Neural cell (in vitro differentiated cells): ENCODE results near the gene GRM1. TPM values are rescaled to one million over a fixed set of nuclear protein-coding genes. Genes with fewer than 3 reads are reported as not detected.

Experiments
- H2AFZ ChIP-seq: fragments of 200-600, 300-800 bp; sonication (generic), shearing (Covaris generic); 2 replicates; pipeline ENCODE4 v1.6.0; 2014; ENCODE audit warnings: low read depth, mild to moderate bottlenecking, antibody characterized with exemption, low read length, moderate library complexity
- H3F3A ChIP-seq: fragments of 200-600 bp; shearing (Covaris generic); 2 replicates; pipeline ENCODE4 v1.6.1; 2016; ENCODE audit warnings: mild to moderate bottlenecking, moderate library complexity, mixed read lengths, antibody characterized with exemption, low read length; ENCODE audit not compliant: insufficient read depth, poor library complexity, severe bottlenecking
- H3K27ac ChIP-seq: fragments of 200-600, 300-800 bp; sonication (generic), shearing (Covaris generic); 2 replicates; pipeline ENCODE4 v1.5.1; 2014; ENCODE audit warnings: mild to moderate bottlenecking, low read length, moderate library complexity
- H3K27me3 ChIP-seq: fragments of 300-800, 200-600 bp; sonication (generic), shearing (Covaris generic); 2 replicates; pipeline ENCODE4 v1.6.0; 2014; ENCODE audit warnings: mild to moderate bottlenecking, low read depth, low read length, moderate library complexity; ENCODE audit not compliant: insufficient read depth
- H3K36me3 ChIP-seq: fragments of 300-800, 200-600 bp; sonication (generic), shearing (Covaris generic); 2 replicates; pipeline ENCODE4 v1.5.1; 2014; ENCODE audit warnings: mild to moderate bottlenecking, antibody characterized with exemption, low read length, moderate library complexity; ENCODE audit not compliant: insufficient read depth
- H3K4me2 ChIP-seq: fragments of 300-800, 200-600 bp; sonication (generic), shearing (Covaris generic); 2 replicates; pipeline ENCODE4 v1.6.0; 2014; ENCODE audit warnings: mild to moderate bottlenecking, low read length
- H3K4me3 ChIP-seq: fragments of 300-800, 200-600 bp; sonication (generic), shearing (Covaris generic); 2 replicates; pipeline ENCODE4 v1.5.1; 2014; ENCODE audit warnings: mild to moderate bottlenecking, low read length, moderate library complexity
- H3K79me2 ChIP-seq: fragments of 200-600 bp; shearing (Covaris generic); replicated peaks from 2 replicates; pipeline ENCODE4 v1.6.0; 2014; ENCODE audit warnings: mild to moderate bottlenecking, low read length, moderate library complexity; ENCODE audit not compliant: insufficient read depth
- H3K9ac ChIP-seq: fragments of 300-800, 200-600 bp; sonication (generic), shearing (Covaris generic); 2 replicates; pipeline ENCODE4 v1.6.1; 2016; ENCODE audit warnings: mild to moderate bottlenecking, low read length, mixed read lengths
- H3K9me2 ChIP-seq: fragments of 200-600 bp; shearing (Covaris generic); 2 replicates; pipeline ENCODE4 v1.6.1; 2016; ENCODE audit warnings: mild to moderate bottlenecking, low read length, mixed read lengths; ENCODE audit not compliant: insufficient read depth
- H3K9me3 ChIP-seq: fragments of 200-600, 300-800 bp; sonication (generic), shearing (Covaris generic); 2 replicates; pipeline ENCODE4 v1.6.1; 2016; ENCODE audit warnings: mild to moderate bottlenecking, mixed run types, low read length, moderate library complexity, mixed read lengths
- H4K20me1 ChIP-seq: fragments of 200-600 bp; shearing (Covaris generic); 2 replicates; pipeline ENCODE4 v1.6.1; 2016; ENCODE audit warnings: mild to moderate bottlenecking, mixed run types; ENCODE audit not compliant: insufficient read depth
- EP300 ChIP-seq: fragments of 450-650 bp; conservative IDR thresholded peaks from 2 replicates; pipeline ENCODE4 v1.6.1; 2014; ENCODE audit warnings: antibody characterized with exemption, mild to moderate bottlenecking, moderate library complexity; ENCODE audit not compliant: poor library complexity, severe bottlenecking
- EZH2 ChIP-seq: fragments of 200-600, 300-800 bp; shearing (Covaris generic), sonication (generic); IDR thresholded peaks from 2 replicates; pipeline ENCODE4 v1.6.1; 2014; ENCODE audit warnings: antibody characterized with exemption, low read length, borderline replicate concordance, mild to moderate bottlenecking; ENCODE audit not compliant: insufficient read depth, poor library complexity, severe bottlenecking
- MXI1 ChIP-seq: fragments of 450-650 bp; conservative IDR thresholded peaks from 2 replicates; pipeline ENCODE4 v1.6.1; 2014; ENCODE audit warnings: antibody characterized with exemption, mild to moderate bottlenecking; ENCODE audit not compliant: poor library complexity, severe bottlenecking
- POLR2AphosphoS5 ChIP-seq: IDR thresholded peaks from 2 replicates; pipeline ENCODE4 v1.6.1; 2012
- RAD21 ChIP-seq: fragments of 450-650 bp; conservative IDR thresholded peaks from 2 replicates; pipeline ENCODE4 v1.6.1; 2014; ENCODE audit warnings: antibody characterized with exemption, mild to moderate bottlenecking, moderate library complexity
- SMC3 ChIP-seq: fragments of 450-650 bp; conservative IDR thresholded peaks from 2 replicates; pipeline ENCODE4 v1.6.1; 2014; ENCODE audit warnings: antibody characterized with exemption, mild to moderate bottlenecking, moderate library complexity; ENCODE audit not compliant: poor library complexity
- TAF1 ChIP-seq: IDR thresholded peaks from 2 replicates; pipeline ENCODE4 v1.6.1; 2012; ENCODE audit warnings: low read depth
- polyA plus RNA-seq: library from polyadenylated mRNA; depleted of rRNA; stranded (reverse); fragments of >200 nt; gene quantifications from 2 replicates; pipeline ENCODE4 v1.2.3, GENCODE V29; 2014
- TF ChIP-seq, protein P1 (sequence below): IDR thresholded peaks from 2 replicates; pipeline ENCODE4 v1.6.1; 2012; ENCODE audit warnings: borderline replicate concordance
- TF ChIP-seq, protein P2 (sequence below): fragments of 450-650 bp; IDR thresholded peaks from 2 replicates; pipeline ENCODE4 v1.5.1; 2014; ENCODE audit warnings: antibody characterized with exemption, mild to moderate bottlenecking, moderate library complexity; ENCODE audit not compliant: poor library complexity, severe bottlenecking

Gene GRM1
- polyA plus RNA-seq, 1 donor from 2014 or later, result 2.9 TPM

DNA sequence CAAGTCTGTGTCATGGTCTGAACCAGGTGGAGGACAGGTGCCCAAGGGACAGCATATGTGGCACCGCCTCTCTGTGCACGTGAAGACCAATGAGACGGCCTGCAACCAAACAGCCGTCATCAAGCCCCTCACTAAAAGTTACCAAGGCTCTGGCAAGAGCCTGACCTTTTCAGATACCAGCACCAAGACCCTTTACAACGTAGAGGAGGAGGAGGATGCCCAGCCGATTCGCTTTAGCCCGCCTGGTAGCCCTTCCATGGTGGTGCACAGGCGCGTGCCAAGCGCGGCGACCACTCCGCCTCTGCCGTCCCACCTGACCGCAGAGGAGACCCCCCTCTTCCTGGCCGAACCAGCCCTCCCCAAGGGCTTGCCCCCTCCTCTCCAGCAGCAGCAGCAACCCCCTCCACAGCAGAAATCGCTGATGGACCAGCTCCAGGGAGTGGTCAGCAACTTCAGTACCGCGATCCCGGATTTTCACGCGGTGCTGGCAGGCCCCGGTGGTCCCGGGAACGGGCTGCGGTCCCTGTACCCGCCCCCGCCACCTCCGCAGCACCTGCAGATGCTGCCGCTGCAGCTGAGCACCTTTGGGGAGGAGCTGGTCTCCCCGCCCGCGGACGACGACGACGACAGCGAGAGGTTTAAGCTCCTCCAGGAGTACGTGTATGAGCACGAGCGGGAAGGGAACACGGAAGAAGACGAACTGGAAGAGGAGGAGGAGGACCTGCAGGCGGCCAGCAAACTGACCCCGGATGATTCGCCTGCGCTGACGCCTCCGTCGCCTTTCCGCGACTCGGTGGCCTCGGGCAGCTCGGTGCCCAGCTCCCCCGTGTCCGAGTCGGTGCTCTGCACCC, 405.2 kb downstream of the GRM1 start:
- no peaks in the 10 kb centered on the region for H3K9me2 ChIP-seq
- H3F3A ChIP-seq, result no peaks in the 10 kb centered on the region
- no peaks in the 10 kb centered on the region for H3K79me2 ChIP-seq
- no peak overlapping the region for H3K9ac ChIP-seq
- H3K4me2 ChIP-seq, result no peak overlapping the region
- peak overlapping the region; percentile 55 for H3K4me3 ChIP-seq
- no peaks in the 10 kb centered on the region for H3K9me3 ChIP-seq
- H4K20me1 ChIP-seq, result no peaks in the 10 kb centered on the region
- H3K36me3 ChIP-seq, result no peaks in the 10 kb centered on the region
- no peak overlapping the region for H3K27ac ChIP-seq
- H3K27me3 ChIP-seq, result peaks cover 7% of the 10 kb centered on the region
- H2AFZ ChIP-seq, result no peak overlapping the region
- TF ChIP-seq SMC3 (no peak), EZH2 (no peak), POLR2AphosphoS5 (no peak), TAF1 (no peak)
- TF ChIP-seq, protein P1, sequence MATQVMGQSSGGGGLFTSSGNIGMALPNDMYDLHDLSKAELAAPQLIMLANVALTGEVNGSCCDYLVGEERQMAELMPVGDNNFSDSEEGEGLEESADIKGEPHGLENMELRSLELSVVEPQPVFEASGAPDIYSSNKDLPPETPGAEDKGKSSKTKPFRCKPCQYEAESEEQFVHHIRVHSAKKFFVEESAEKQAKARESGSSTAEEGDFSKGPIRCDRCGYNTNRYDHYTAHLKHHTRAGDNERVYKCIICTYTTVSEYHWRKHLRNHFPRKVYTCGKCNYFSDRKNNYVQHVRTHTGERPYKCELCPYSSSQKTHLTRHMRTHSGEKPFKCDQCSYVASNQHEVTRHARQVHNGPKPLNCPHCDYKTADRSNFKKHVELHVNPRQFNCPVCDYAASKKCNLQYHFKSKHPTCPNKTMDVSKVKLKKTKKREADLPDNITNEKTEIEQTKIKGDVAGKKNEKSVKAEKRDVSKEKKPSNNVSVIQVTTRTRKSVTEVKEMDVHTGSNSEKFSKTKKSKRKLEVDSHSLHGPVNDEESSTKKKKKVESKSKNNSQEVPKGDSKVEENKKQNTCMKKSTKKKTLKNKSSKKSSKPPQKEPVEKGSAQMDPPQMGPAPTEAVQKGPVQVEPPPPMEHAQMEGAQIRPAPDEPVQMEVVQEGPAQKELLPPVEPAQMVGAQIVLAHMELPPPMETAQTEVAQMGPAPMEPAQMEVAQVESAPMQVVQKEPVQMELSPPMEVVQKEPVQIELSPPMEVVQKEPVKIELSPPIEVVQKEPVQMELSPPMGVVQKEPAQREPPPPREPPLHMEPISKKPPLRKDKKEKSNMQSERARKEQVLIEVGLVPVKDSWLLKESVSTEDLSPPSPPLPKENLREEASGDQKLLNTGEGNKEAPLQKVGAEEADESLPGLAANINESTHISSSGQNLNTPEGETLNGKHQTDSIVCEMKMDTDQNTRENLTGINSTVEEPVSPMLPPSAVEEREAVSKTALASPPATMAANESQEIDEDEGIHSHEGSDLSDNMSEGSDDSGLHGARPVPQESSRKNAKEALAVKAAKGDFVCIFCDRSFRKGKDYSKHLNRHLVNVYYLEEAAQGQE, result no peak

DNA sequence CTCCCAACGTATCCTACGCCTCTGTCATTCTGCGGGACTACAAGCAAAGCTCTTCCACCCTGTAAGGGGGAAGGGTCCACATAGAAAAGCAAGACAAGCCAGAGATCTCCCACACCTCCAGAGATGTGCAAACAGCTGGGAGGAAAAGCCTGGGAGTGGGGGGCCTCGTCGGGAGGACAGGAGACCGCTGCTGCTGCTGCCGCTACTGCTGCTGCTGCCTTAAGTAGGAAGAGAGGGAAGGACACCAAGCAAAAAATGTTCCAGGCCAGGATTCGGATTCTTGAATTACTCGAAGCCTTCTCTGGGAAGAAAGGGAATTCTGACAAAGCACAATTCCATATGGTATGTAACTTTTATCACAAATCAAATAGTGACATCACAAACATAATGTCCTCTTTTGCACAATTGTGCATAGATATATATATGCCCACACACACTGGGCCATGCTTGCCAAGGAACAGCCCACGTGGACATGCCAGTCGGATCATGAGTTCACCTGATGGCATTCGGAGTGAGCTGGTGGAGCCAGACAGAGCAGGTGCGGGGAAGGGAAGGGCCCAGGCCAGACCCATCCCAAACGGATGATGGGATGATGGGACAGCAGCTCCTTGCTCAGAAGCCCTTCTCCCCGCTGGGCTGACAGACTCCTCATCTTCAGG, 406.0 kb downstream of the GRM1 start:
- no peak overlapping the region for H3K4me2 ChIP-seq
- H3K9me3 ChIP-seq, result no peaks in the 10 kb centered on the region
- TF ChIP-seq MXI1, result no peak
- TF ChIP-seq EZH2, result no peak
- TF ChIP-seq TAF1, result no peak
- TF ChIP-seq SMC3, result no peak
- no peak for TF ChIP-seq POLR2AphosphoS5
- TF ChIP-seq EP300, result no peak
- TF ChIP-seq, protein P1, result no peak
- TF ChIP-seq, protein P2, sequence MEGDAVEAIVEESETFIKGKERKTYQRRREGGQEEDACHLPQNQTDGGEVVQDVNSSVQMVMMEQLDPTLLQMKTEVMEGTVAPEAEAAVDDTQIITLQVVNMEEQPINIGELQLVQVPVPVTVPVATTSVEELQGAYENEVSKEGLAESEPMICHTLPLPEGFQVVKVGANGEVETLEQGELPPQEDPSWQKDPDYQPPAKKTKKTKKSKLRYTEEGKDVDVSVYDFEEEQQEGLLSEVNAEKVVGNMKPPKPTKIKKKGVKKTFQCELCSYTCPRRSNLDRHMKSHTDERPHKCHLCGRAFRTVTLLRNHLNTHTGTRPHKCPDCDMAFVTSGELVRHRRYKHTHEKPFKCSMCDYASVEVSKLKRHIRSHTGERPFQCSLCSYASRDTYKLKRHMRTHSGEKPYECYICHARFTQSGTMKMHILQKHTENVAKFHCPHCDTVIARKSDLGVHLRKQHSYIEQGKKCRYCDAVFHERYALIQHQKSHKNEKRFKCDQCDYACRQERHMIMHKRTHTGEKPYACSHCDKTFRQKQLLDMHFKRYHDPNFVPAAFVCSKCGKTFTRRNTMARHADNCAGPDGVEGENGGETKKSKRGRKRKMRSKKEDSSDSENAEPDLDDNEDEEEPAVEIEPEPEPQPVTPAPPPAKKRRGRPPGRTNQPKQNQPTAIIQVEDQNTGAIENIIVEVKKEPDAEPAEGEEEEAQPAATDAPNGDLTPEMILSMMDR, result no peak
- TF ChIP-seq RAD21, result no peak
- no peak overlapping the region for H2AFZ ChIP-seq
- H3K4me3 ChIP-seq, result peak overlapping the region; percentile 55
- H3K9ac ChIP-seq, result no peak overlapping the region
- no peaks in the 10 kb centered on the region for H4K20me1 ChIP-seq
- H3F3A ChIP-seq, result no peaks in the 10 kb centered on the region
- no peaks in the 10 kb centered on the region for H3K79me2 ChIP-seq
- no peaks in the 10 kb centered on the region for H3K36me3 ChIP-seq
- H3K9me2 ChIP-seq, result no peaks in the 10 kb centered on the region
- H3K27ac ChIP-seq, result no peak overlapping the region
- peaks cover 7% of the 10 kb centered on the region for H3K27me3 ChIP-seq
